Measurements from ENCODE around the gene FAM110D.

Gene FAM110D

GRCh38 chr1:26175346-26175745 lies 16.5 kb downstream of the FAM110D start:
- Histone ChIP-seq H3K9me2 (replicated peaks; ENCODE audit: control insufficient read depth, low read length) (no peaks in the 10 kb centered on the region), H3K9me3 (ENCODE audit: control insufficient read depth, insufficient read depth, low read length) (no peaks in the 10 kb centered on the region), H3F3A (ENCODE audit: control insufficient read depth, insufficient read depth) (peaks cover 3% of the 10 kb centered on the region; the same call in 1 of the 2 replicates), H3K4me1 (ENCODE audit: control insufficient read depth, low read length) (peaks cover 20% of the 10 kb centered on the region), H3K36me3 (ENCODE audit: control insufficient read depth, low read length) (peaks cover 17% of the 10 kb centered on the region), H3K27ac (ENCODE audit: low read depth, low read length) (no peak overlapping the region), H4K20me1 (ENCODE audit: control insufficient read depth, insufficient read depth, low read depth, low read length) (no peaks in the 10 kb centered on the region), H3K4me3 (ENCODE audit: low read length) (no peak overlapping the region), H3K4me2 (ENCODE audit: low read length) (no peak overlapping the region), H3K79me2 (ENCODE audit: control insufficient read depth, low read length) (peaks cover 14% of the 10 kb centered on the region), H3K27me3 (ENCODE audit: control insufficient read depth, low read length) (no peaks in the 10 kb centered on the region)
- no peak for TF ChIP-seq EZH2phosphoT487 (IDR thresholded peaks at IDR 0.05; ENCODE audit: borderline replicate concordance, low read length)
- no peak for TF ChIP-seq CTCF (IDR thresholded peaks at IDR 0.05; ENCODE audit: low read depth, low read length, poor library complexity, severe bottlenecking)

GRCh38 chr1:26177182-26177684 lies 18.4 kb downstream of the FAM110D start, which contains the start of gene CNKSR1:
CNKSR1 (plus strand) TSS chr1:26177491; CDS start chr1:26177548, 57 bp downstream.
- no peak for TF ChIP-seq CTCF (IDR thresholded peaks at IDR 0.05; ENCODE audit: low read depth, low read length, poor library complexity, severe bottlenecking)
- TF ChIP-seq EZH2phosphoT487 (IDR thresholded peaks at IDR 0.05; ENCODE audit: borderline replicate concordance, low read length): no peak
- H3K4me3 ChIP-seq (ENCODE audit: low read length): no peak within 1 kb of the TSS

GRCh38 chr1:26180010-26180506 lies 21.2 kb downstream of the FAM110D start:
- Histone ChIP-seq H3K27ac (ENCODE audit: low read depth, low read length) (no peak overlapping the region), H3K4me1 (ENCODE audit: control insufficient read depth, low read length) (peaks cover 12% of the 10 kb centered on the region), H4K20me1 (ENCODE audit: control insufficient read depth, insufficient read depth, low read depth, low read length) (no peaks in the 10 kb centered on the region), H3F3A (ENCODE audit: control insufficient read depth, insufficient read depth) (no peaks in the 10 kb centered on the region), H3K4me2 (ENCODE audit: low read length) (no peak overlapping the region), H3K27me3 (ENCODE audit: control insufficient read depth, low read length) (no peaks in the 10 kb centered on the region), H3K9me2 (replicated peaks; ENCODE audit: control insufficient read depth, low read length) (no peaks in the 10 kb centered on the region), H3K79me2 (ENCODE audit: control insufficient read depth, low read length) (no peaks in the 10 kb centered on the region), H3K36me3 (ENCODE audit: control insufficient read depth, low read length) (no peaks in the 10 kb centered on the region), H3K4me3 (ENCODE audit: low read length) (no peak overlapping the region), H3K9me3 (ENCODE audit: control insufficient read depth, insufficient read depth, low read length) (no peaks in the 10 kb centered on the region)
- no peak for TF ChIP-seq CTCF (IDR thresholded peaks at IDR 0.05; ENCODE audit: low read depth, low read length, poor library complexity, severe bottlenecking)
- TF ChIP-seq EZH2phosphoT487 (IDR thresholded peaks at IDR 0.05; ENCODE audit: borderline replicate concordance, low read length): no peak

More at GRCh38 chr1:26177182-26177684, 18.4 kb downstream of the FAM110D start, which contains the start of gene CNKSR1:
- H3K27me3 ChIP-seq (ENCODE audit: control insufficient read depth, low read length): no peaks in the 10 kb centered on the region
- H3K9me3 ChIP-seq (ENCODE audit: control insufficient read depth, insufficient read depth, low read length): no peaks in the 10 kb centered on the region
- H3F3A ChIP-seq (ENCODE audit: control insufficient read depth, insufficient read depth): peaks cover 3% of the 10 kb centered on the region; the same call in 1 of the 2 replicates
- peaks cover 1% of the 10 kb centered on the region for H3K36me3 ChIP-seq (ENCODE audit: control insufficient read depth, low read length)
- no peak within 1 kb of the TSS for H3K4me2 ChIP-seq (ENCODE audit: low read length)
- peaks cover 12% of the 10 kb centered on the region for H3K4me1 ChIP-seq (ENCODE audit: control insufficient read depth, low read length)
- no peak within 1 kb of the TSS for H3K27ac ChIP-seq (ENCODE audit: low read depth, low read length)
- H4K20me1 ChIP-seq (ENCODE audit: control insufficient read depth, insufficient read depth, low read depth, low read length): no peaks in the 10 kb centered on the region
- H3K9me2 ChIP-seq (replicated peaks; ENCODE audit: control insufficient read depth, low read length): no peaks in the 10 kb centered on the region
- no peaks in the 10 kb centered on the region for H3K79me2 ChIP-seq (ENCODE audit: control insufficient read depth, low read length)
